Stimulated activated CD8-positive, alpha-beta memory T cell treated with anti-CD3 and anti-CD28 coated beads, Interleukin-2, amount 100 ng/mL, for 48 hours (primary cell): ENCODE data around the gene HSF5.
A peak's percentile ranks its signal among the peaks of the same experiment; 100 is the strongest.
"Not testable (repeated sequence)": the region's sequence is repeated elsewhere in the genome, so short reads cannot be mapped to it uniquely, and the experiment has no call there.

Experiments used
- DNase-seq, 2 donors: peaks; one replicate each; pipeline ENCODE4 v3.0.0-alpha.2; 2020; ENCODE audit warnings: low read depth in 2 of 2

The HSF5 gene

GRCh38 chr17:58412961-58413586 lies 75.1 kb downstream of the HSF5 start:
- DNase-seq, result no peak

GRCh38 chr17:58412064-58412703 lies 76.0 kb downstream of the HSF5 start:
- DNase-seq, result no peak

GRCh38 chr17:58411408-58411894 lies 76.8 kb downstream of the HSF5 start:
- DNase-seq, result no peak

- no peak for DNase-seq
These were observed 77.3 kb downstream of the HSF5 start for GRCh38 chr17:58410714-58411407.

- DNase-seq, result no peak
These were observed 78.8 kb downstream of the HSF5 start for GRCh38 chr17:58409432-58409831.

GRCh38 chr17:58403311-58403710 lies 84.9 kb downstream of the HSF5 start:
- no peak for DNase-seq

GRCh38 chr17:58402679-58403078 lies 85.5 kb downstream of the HSF5 start:
- no peak for DNase-seq

- DNase-seq, result no peak
These were observed 86.2 kb downstream of the HSF5 start for GRCh38 chr17:58402047-58402446.

GRCh38 chr17:58401287-58401686 lies 86.9 kb downstream of the HSF5 start:
- DNase-seq, result no peak

GRCh38 chr17:58400826-58401225 lies 87.4 kb downstream of the HSF5 start:
- DNase-seq, result no peak

- DNase-seq, result no peak
These were observed 88.2 kb downstream of the HSF5 start for GRCh38 chr17:58399974-58400373.

GRCh38 chr17:58398574-58399266 lies 89.5 kb downstream of the HSF5 start:
- no peak for DNase-seq

- not testable (repeated sequence) for DNase-seq
These were observed 90.8 kb downstream of the HSF5 start for GRCh38 chr17:58397421-58397820.

GRCh38 chr17:58396173-58396572 lies 92.0 kb downstream of the HSF5 start:
- no peak for DNase-seq

GRCh38 chr17:58394534-58395223 lies 93.5 kb downstream of the HSF5 start:
- DNase-seq, result no peak

GRCh38 chr17:58391302-58391984 lies 96.8 kb downstream of the HSF5 start:
- DNase-seq, result no peak

GRCh38 chr17:58390884-58391283 lies 97.3 kb downstream of the HSF5 start:
- DNase-seq, result no peak

GRCh38 chr17:58388302-58389190 lies 99.7 kb downstream of the HSF5 start:
- DNase-seq, result no peak

GRCh38 chr17:58387834-58388233 lies 100.4 kb downstream of the HSF5 start:
- peak in 1 of 2 donors; percentile 13 for DNase-seq

GRCh38 chr17:58386708-58387107 lies 101.5 kb downstream of the HSF5 start:
- no peak for DNase-seq
